Erythroblast (primary cell): ENCODE data around the gene OR4S1.

Experiments
- GATA1 ChIP-seq: IDR thresholded peaks from 2 replicates; pipeline ENCODE4 v1.6.1; 2011; ENCODE audit warnings: low read depth, mild to moderate bottlenecking, control low read depth, low read length, moderate library complexity
- POLR2A ChIP-seq: IDR thresholded peaks from 2 replicates; pipeline ENCODE4 v1.6.1; 2011; ENCODE audit warnings: mild to moderate bottlenecking, low read length

DNA sequence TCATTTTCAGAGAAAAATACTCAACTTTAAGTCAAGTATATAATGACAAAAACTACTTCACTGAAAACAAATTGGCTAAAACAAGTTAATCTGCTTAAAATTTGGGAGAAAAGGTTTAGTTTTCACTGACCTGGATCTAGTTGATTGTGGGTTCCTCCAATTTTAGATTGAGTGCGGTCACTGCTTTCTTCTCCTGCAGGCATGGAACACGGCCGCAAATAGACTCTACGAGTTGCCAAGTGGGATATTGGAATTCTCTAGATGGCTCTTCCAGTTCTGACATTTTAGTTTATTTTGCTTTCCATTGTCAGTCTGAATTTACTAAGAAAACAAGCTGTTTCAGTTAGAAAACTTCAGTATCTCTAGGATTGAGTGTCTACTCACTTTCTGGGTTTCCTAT, 48.0 kb downstream of the OR4S1 start:
- TF ChIP-seq POLR2A (no peak), GATA1 (no peak)
